GM19438 (cell line): ENCODE data around the gene C1QTNF5.

Experiments
- ATAC-seq: cut with Tn5 transposase; IDR thresholded peaks from one replicate; pipeline ENCODE4 v1.9.1; 2021; ENCODE audit warnings: low read depth; ENCODE audit not compliant: unreplicated experiment

C1QTNF5 gene

DNA sequence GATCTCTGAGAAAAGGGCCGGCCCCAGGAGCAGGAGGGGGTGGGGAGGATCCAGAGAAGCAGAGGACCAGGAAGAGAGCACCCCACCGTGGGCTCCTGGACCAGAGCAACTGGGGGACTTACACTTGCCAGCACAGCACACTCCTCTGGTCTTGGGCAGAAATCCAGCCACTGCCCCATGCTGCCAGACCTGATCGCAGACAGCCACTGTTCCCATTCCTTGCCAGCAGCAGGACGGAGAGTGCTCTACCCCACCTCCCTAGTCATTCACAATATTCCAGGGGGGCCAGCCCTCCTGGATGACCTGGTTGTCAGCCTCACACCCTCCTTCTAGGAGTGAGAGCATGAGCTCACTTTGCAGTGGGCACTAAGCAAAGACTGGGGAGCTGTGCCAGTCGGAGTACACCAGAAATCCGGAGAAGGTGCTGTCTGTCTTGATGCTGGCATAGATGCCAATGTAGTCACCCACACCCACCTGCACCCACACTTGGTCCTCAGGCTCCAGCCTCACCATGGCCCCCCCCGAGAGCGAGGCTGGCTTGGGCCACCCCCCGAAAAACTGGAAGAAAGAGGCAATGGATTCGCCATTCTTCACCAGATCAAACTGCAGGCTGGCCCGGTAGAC lies 1.6 kb downstream of the C1QTNF5 start:
- no peak for ATAC-seq

GRCh38 chr11:119338318-119338890 lies 2.3 kb downstream of the C1QTNF5 start:
- no peak for ATAC-seq

DNA sequence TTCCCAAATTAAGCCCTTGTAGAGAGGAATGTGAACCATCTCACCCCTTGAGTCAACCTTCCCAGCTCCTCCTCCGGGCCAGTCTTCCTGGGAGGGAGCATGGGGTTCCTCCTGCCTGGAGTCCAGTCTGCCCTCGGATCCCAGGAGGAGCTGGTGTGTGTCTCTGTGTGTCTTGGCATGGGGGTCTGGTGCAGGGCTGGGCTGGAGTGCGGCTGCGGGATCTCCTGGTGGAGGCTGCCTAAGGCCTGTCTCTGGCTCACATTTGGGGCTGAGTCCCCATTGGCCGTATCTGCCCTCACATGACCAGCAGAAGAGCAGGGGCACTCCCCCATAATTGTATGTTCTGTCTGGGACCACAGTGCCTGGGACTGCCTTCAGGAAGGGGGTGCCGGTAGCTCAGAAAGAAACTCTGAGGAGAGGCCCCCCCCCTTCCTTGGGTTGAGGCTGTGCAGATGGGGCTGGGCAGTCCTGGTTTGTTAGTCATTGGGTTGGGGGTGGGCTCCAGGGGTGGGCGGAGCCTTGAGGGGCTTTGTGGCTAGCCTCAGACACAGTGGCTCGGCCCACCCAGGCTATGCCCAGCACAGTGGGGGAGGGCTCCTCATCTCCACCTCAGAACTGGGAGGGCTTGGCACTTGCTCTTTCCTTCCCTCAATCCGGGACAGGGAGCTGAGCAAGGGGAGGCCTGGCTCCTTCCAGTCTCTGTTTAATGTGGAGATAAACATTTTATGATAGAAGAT lies 2.9 kb downstream of the C1QTNF5 start:
- no peak for ATAC-seq

- ATAC-seq, result no peak
These were observed 3.8 kb downstream of the C1QTNF5 start for GRCh38 chr11:119336744-119337469.

GRCh38 chr11:119335655-119336543 lies 4.8 kb downstream of the C1QTNF5 start:
- ATAC-seq, result no peak

DNA sequence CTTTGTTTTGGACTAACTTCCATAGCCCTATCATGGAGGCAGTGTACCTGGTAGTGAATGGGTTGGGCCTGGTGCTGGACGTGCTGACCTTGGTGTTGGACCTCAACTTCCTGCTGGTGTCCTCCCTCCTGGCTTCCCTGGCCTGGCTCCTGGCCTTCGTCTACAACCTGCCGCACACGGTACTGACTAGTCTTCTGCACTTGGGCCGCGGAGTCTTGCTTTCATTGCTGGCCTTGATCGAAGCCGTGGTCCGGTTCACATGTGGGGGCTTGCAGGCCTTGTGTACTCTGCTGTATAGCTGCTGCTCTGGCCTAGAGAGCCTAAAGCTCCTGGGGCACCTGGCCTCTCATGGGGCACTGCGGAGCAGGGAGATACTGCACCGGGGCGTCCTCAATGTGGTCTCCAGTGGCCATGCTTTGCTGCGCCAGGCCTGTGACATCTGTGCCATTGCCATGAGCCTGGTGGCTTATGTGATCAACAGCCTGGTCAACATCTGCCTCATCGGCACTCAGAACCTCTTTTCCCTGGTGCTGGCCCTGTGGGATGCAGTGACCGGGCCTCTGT lies 5.5 kb downstream of the C1QTNF5 start:
- no peak for ATAC-seq

DNA sequence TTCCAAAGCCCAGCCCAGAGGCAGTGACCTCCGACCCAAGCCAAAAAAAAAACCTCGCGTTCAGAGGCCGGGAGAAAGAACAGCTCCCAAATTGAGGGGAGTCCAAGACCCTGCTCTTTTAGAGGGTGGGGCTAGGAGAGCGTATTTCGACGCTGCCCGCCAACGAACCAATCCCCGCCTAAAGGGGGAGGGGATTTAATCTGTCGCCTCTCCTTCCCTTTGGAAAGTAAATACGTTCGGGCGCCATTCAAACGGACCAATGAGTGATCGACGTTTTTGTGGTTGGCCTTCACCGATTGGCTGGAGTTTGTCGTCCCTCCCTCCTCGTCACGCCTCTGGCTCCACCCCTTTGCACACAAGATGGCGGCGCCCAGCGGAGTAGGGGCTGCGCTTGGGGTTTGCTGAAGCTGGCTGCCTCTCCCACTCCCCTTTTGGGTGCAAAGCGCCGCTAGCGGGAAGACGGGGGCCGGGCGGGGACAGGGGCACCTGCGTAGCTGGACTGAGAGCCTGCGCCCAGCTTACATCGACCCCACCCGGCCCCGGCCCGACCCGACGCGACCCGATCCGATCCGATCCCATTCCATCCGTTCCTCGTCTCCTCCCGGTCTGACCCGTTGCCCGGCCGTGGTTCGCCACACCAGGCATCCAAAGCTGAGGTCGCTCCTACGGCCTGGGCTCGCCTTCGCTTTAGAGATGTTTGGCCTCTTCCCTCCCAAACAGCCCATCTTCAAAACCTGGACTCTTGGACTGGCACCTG lies 6.3 kb downstream of the C1QTNF5 start, which contains the start of gene RNF26:
Gene RNF26, plus strand, starts transcription at position 354 of the 757 bp plus-strand sequence. CDS start 596 bp downstream, outside the sequence.
- peak; percentile 97 for ATAC-seq

- ATAC-seq, result no peak
These were observed 8.4 kb downstream of the C1QTNF5 start for GRCh38 chr11:119332111-119332765.

- no peak for ATAC-seq
These were observed 10.4 kb downstream of the C1QTNF5 start for GRCh38 chr11:119330237-119330636.

DNA sequence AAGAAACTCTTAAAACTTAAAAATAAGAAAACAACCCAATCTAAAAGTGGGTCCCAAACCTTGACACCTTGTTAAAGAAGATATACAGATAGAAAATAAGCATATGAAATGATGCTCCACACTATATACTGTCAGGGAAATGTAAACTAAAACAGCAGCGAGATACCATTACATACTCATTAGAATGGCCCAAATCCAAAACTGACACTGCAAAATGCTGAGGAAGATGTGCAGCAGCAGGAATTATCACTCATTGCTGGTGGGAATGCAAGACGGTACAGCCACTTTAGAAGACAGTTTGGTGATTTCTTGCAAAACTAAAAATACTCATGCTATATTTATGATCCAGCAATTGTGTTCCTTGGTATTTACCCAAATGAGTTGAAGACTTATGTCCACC lies 11.4 kb downstream of the C1QTNF5 start:
- ATAC-seq, result no peak

DNA sequence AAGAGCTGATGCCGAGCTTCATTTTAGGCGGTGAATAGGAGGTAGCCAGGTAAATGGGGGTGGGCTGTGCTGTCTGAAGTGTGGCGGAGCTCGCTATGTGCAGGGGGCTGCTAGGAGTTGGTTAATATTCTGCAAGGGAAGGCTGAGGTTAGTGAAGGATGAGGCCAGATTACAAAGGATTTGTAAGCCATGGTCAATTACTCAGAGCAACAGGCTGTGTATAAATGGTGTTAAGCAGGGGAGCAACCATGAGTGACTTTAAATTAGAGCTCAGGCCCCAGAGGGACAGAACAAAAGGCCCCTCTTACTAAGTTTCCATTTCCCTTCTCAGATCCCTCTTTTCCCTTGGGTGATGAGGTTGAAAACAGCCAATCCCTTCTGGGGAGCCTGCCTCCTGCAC lies 16.5 kb downstream of the C1QTNF5 start:
- no peak for ATAC-seq

DNA sequence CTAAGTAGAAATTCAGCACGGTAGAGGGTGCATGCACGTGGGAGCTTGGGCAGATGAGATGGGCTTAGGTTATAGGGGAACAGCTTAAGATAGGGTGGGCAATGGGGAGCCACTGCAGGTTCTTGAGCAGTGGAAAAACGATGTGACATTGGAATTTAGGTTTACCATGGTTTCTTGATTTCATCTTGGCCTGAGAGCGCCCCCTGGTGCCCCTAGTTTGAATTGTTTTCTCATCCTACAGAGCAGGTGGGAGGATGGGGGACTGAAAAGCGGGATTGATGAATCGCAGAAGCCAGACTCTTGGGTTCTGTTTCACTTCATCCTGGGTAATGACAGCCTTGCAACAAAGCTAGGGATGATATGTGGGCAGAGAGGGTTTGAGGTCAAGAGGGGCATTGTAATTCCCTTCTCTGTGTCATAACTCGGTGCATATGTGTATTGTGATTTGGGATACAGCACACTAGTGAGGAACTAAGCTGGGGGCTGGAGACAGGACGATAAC lies 17.1 kb downstream of the C1QTNF5 start:
- no peak for ATAC-seq

DNA sequence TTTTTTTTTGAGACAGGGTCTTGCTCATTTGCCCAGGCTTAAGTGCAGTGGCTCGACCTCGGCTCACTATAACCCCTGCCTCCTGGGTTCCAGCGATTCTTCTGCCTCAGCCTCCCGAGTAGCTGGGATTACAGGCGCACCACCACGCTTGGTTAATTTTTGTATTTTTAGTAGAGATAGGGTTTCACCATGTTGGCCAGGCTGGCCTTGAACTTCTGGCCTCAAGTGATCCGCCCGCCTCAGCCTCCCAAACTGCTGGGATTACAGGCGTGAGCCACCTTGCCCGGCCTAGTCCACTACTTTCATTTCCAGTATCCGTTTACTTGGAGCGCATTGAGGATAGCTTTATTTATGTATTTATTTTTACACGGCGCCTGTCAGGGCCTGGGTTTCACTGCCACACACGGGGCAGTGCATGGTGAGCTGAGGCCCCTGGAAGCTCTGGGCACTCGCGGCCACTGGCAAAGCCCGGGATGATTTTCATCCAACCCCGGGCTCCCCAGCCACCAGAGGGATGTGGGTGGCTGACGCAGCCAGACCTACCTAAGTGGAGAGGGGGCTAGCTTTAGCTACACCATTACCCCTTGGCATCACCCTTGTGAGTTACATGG lies 17.7 kb downstream of the C1QTNF5 start:
- no peak for ATAC-seq

DNA sequence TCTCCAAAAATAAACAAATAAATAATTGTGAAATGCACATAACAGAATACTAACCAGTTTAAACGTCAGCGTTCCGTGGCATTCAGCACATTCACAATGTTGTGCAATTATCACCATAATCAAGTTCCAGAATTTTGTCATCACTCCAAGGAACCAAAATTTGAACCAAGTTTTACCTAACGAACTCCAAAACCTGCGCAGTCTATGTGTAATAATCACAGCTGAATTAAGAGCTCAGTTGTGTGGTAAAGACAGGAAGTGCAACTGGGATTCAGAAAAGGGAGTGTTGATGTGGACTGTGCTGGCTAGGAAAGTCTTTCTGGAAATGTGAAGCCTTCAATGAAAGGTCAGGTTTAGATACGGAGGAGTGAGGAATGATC lies 18.3 kb downstream of the C1QTNF5 start:
- ATAC-seq, result no peak

GRCh38 chr11:119320776-119321524 lies 19.7 kb downstream of the C1QTNF5 start:
- peak; percentile 37 for ATAC-seq

DNA sequence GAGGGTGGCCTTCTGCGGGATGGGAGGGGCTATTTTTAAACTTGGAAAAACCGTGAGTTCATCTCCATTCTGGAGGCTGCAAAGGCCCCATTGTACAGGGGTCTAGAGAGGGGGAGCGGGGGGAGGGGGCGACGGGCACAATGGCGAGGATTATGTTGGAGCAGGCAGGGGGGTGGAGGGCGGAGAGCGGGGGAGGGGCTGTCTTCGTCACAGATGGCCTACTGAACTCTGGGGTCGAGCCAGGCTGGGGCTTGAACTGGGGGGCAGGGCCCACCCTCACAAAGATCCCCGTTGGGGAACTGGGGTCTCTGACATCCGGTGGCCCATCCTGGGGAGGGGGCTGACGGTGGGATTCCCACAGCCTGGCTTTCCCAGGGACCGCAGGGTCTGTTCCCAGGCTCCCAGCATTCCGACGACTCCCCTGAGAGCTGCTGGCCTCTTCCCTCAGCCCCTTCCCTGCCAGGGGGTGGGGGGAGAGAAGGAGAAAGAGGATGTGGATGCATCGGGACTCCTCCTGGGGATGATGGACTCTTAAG lies 20.4 kb downstream of the C1QTNF5 start:
- no peak for ATAC-seq

DNA sequence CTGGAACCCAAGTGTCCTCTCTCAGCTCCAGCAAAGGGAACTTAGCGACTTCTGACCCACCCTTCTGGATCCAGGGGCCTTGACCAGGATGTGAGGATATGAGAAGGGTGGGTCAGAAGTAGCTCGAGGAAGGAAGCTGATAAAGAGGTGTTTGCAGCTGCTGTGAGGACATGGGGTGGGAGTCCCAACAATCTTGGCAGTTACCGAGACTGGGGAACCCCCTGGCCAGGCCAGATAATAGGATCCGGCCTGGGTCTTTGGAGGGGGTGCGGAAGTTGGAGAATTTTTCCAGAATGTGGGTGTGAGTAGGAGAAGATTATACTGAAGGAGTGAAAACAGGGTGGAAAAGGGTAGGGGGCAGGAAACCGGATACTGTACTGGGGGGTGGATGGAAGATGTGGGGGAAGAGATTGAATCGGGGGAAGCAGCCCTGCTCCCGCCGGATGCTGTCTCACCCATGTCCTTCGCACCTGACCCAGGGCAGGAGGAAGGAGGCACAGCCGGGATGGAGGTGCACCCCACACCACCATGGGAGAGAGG lies 20.9 kb downstream of the C1QTNF5 start:
- ATAC-seq, result no peak
